ENCODE results near the gene CD40. TPM values are rescaled to one million over a fixed set of nuclear protein-coding genes. Genes with fewer than 3 reads are reported as not detected.

CD40 gene
- polyA plus RNA-seq, 2 donors, result 5.4 to 10.8 TPM

DNA sequence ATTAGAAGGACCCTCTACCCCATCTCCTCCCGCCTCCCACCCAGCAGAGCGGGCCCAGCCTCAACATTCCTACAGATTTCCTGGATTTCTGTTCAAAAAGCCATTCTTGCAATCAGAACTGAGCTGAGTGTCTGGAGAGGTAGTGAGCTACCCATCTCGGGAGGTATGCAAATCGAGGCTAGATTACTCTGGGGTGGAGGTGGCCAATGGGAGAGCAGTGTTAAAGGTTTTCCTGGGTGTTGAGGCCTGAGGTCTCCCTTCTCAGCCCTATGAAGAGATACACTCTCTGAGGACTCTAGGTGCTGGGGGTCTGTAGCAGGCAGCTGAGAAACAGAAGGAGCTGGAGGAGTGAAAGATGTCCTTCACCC, 57.0 kb downstream of the CD40 start:
- Histone ChIP-seq H3K27me3 (ENCODE audit: control insufficient read depth in 1 of 2, insufficient read depth in 2 of 2, low read length in 2 of 2) (peaks cover 0 to 5% of the 10 kb centered on the region in 2 donors), H3K36me3 (ENCODE audit: control insufficient read depth in 2 of 2, insufficient read depth in 2 of 2, low read length in 1 of 2) (no peaks in the 10 kb centered on the region), H3K4me3 (ENCODE audit: low read depth in 1 of 2, low read length in 2 of 2) (no peak overlapping the region), H3K9me3 (ENCODE audit: control insufficient read depth in 2 of 2, insufficient read depth in 1 of 2, low read depth in 1 of 2, low read length in 1 of 2) (no peaks in the 10 kb centered on the region), H3K4me1 (ENCODE audit: control insufficient read depth in 2 of 2, insufficient read depth in 2 of 2, low read length in 1 of 2) (peaks cover 0 to 3% of the 10 kb centered on the region in 2 donors), H3K27ac (ENCODE audit: low read depth in 2 of 2, low read length in 1 of 2) (no peak overlapping the region)
- WGBS, 2 donors, result 83 to 86% methylated on average over 4 of the region's 4 CpGs

DNA sequence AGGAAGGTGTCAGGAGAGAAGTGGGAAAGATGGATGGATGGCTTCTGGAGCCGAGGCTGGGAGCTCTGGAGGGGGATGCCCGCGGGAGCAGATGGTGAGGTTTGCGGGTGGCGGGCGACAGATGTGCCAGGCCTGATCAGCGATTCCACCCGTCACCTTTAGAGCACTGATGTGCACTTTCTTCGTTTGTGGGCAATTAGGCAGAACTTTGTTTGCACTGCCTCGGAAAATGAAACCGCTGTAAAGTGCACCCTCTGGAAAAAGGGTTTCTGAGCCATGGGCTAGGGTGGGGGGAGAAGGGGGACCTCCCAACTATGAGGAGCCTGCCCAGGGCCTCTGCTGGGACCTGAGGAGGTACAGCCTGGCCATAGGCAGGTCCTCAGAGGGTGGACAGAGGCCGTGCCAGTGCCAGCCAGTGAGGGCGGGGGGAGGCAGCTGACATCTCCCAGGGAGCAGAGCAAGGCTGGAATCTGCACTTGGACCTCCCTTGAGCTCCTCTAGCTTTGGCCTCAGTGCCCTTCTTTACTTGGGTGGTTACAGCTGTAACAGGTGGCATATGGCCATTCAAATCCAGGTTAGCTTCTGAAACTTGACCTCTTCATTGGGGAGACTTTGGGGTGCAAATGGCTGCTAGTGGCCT, 58.7 kb downstream of the CD40 start:
- WGBS, 2 donors, result 77 to 78% methylated on average over 13 of the region's 13 CpGs
- H3K4me3 ChIP-seq (ENCODE audit: low read depth in 1 of 2, low read length in 2 of 2), result no peak overlapping the region
- H3K27ac ChIP-seq (ENCODE audit: low read depth in 2 of 2, low read length in 1 of 2), result no peak overlapping the region
- no peaks in the 10 kb centered on the region for H3K36me3 ChIP-seq (ENCODE audit: control insufficient read depth in 2 of 2, insufficient read depth in 2 of 2, low read length in 1 of 2)
- no peaks in the 10 kb centered on the region for H3K9me3 ChIP-seq (ENCODE audit: control insufficient read depth in 2 of 2, insufficient read depth in 1 of 2, low read depth in 1 of 2, low read length in 1 of 2)
- peaks cover 0 to 3% of the 10 kb centered on the region in 2 donors for H3K4me1 ChIP-seq (ENCODE audit: control insufficient read depth in 2 of 2, insufficient read depth in 2 of 2, low read length in 1 of 2)
- H3K27me3 ChIP-seq (ENCODE audit: control insufficient read depth in 1 of 2, insufficient read depth in 2 of 2, low read length in 2 of 2), result peaks cover 0 to 5% of the 10 kb centered on the region in 2 donors

DNA sequence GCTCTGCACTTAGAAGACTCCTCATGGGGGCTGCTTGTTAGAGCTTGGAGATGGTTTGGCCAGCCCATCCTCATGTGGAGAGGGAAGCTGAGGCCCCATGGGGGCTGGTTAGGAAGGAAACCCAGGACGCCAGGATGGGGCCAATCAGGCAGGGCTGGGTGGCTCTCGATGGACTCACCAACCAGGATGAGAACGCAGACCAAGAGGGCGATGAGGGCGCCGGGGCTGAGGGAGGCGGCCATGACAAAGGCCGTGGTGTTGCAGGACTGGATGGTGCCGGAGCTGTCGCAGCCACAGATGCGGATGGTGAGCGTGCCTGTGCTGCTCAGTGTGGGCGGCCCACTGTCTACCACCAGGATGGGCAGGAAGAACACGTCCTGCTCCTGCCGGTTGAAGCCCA, 59.7 kb downstream of the CD40 start:
- Histone ChIP-seq H3K4me3 (ENCODE audit: low read depth in 1 of 2, low read length in 2 of 2) (no peak overlapping the region), H3K9me3 (ENCODE audit: control insufficient read depth in 2 of 2, insufficient read depth in 1 of 2, low read depth in 1 of 2, low read length in 1 of 2) (no peaks in the 10 kb centered on the region), H3K27ac (ENCODE audit: low read depth in 2 of 2, low read length in 1 of 2) (no peak overlapping the region), H3K4me1 (ENCODE audit: control insufficient read depth in 2 of 2, insufficient read depth in 2 of 2, low read length in 1 of 2) (peaks cover 0 to 3% of the 10 kb centered on the region in 2 donors), H3K36me3 (ENCODE audit: control insufficient read depth in 2 of 2, insufficient read depth in 2 of 2, low read length in 1 of 2) (no peaks in the 10 kb centered on the region), H3K27me3 (ENCODE audit: control insufficient read depth in 1 of 2, insufficient read depth in 2 of 2, low read length in 2 of 2) (peaks cover 0 to 5% of the 10 kb centered on the region in 2 donors)
- 90 to 95% methylated on average over 15 of the region's 15 CpGs for WGBS, 2 donors

DNA sequence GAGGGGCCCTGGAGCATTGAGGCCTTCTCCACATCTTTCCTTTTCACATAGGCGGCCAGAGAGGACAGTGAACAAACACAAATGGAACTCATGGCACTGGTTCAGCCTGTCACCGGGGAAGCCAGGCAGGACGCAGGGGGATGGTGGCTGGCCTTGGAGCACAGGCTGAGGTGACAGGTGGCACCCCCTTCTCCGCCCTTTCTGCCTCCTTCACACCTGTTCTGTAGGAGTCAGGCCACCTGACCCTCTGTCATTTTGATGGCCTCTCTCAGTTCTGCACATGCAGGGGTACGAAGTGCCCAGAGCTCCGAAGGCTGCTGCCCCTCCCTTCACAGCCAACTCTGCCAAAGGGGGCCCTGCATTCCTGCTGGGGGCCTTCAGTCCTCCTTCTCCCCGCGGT, 60.8 kb downstream of the CD40 start:
- Histone ChIP-seq H3K36me3 (ENCODE audit: control insufficient read depth in 2 of 2, insufficient read depth in 2 of 2, low read length in 1 of 2) (no peaks in the 10 kb centered on the region), H3K4me1 (ENCODE audit: control insufficient read depth in 2 of 2, insufficient read depth in 2 of 2, low read length in 1 of 2) (peaks cover 0 to 3% of the 10 kb centered on the region in 2 donors), H3K27me3 (ENCODE audit: control insufficient read depth in 1 of 2, insufficient read depth in 2 of 2, low read length in 2 of 2) (peaks cover 0 to 3% of the 10 kb centered on the region in 2 donors), H3K27ac (ENCODE audit: low read depth in 2 of 2, low read length in 1 of 2) (no peak overlapping the region), H3K4me3 (ENCODE audit: low read depth in 1 of 2, low read length in 2 of 2) (no peak overlapping the region), H3K9me3 (ENCODE audit: control insufficient read depth in 2 of 2, insufficient read depth in 1 of 2, low read depth in 1 of 2, low read length in 1 of 2) (no peaks in the 10 kb centered on the region)
- 60 to 76% methylated on average over 8 of the region's 8 CpGs for WGBS, 2 donors

Other genes starting within 250 kb of the CD40 start
- gene ZSWIM1, start 237.1 kb upstream of the CD40 start, polyA plus RNA-seq, result 1 to 10 TPM; 2.4 to 3.9 TPM
- gene SPATA25, start 230.7 kb upstream of the CD40 start, polyA plus RNA-seq, result under 1 TPM; 0.76 to 0.96 TPM
- gene NEURL2, start 227.1 kb upstream of the CD40 start, polyA plus RNA-seq, result 1 to 10 TPM; 1.4 to 2.5 TPM
- gene CTSA, start 227.0 kb upstream of the CD40 start, polyA plus RNA-seq, result 10 to 100 TPM; 43.6 to 55.0 TPM
- 10 to 100 TPM; 27.0 to 27.2 TPM for gene PLTP, start 206.2 kb upstream of the CD40 start, polyA plus RNA-seq
- 10 to 100 TPM; 18.0 to 20.9 TPM for gene PCIF1, start 183.6 kb upstream of the CD40 start, polyA plus RNA-seq
- 10 to 100 TPM; 10.7 to 18.0 TPM for gene ZNF335, start 146.1 kb upstream of the CD40 start, polyA plus RNA-seq
- under 1 TPM; 0.12 to 0.32 TPM for gene MMP9, start 109.4 kb upstream of the CD40 start, polyA plus RNA-seq
- gene SLC12A5, start 89.1 kb upstream of the CD40 start, polyA plus RNA-seq, result under 1 TPM; 0.25 to 0.77 TPM
- gene NCOA5, start 28.4 kb upstream of the CD40 start, polyA plus RNA-seq, result 10 to 100 TPM in 1 of 2 donors, 1 to 10 TPM in 1; 8.6 to 10.7 TPM
- gene CDH22, start 190.2 kb downstream of the CD40 start, polyA plus RNA-seq, result under 1 TPM; 0.55 to 0.86 TPM

All from esophagus (tissue), 2 donors.